Measurements from ENCODE around the gene ATRX. TPM values are rescaled to one million over a fixed set of nuclear protein-coding genes. Genes with fewer than 3 reads are reported as not detected.

The ATRX gene
- total RNA-seq, 1 experiment from 2014 or later: 93.3 TPM

GRCh38 chrX:77786365-77786680, 307 bp upstream of the ATRX start:
- Histone ChIP-seq H3K9me2 (ENCODE audit: insufficient read depth) (no peaks in the 10 kb centered on the region), H3K4me1 (replicated peaks; ENCODE audit: insufficient read depth) (peaks cover 14% of the 10 kb centered on the region), H3K9me3 (ENCODE audit: insufficient read depth, low read depth) (no peaks in the 10 kb centered on the region), H4K20me1 (ENCODE audit: insufficient read depth) (peaks cover 32% of the 10 kb centered on the region), H3F3A (ENCODE audit: insufficient read depth, low read depth) (no peaks in the 10 kb centered on the region), H3K27ac (peak overlapping the region; percentile 91), H3K27me3 (ENCODE audit: insufficient read depth, low read depth) (no peaks in the 10 kb centered on the region), H3K4me2 (peak overlapping the region; percentile 87), H3K79me2 (ENCODE audit: low read depth) (peaks cover 50% of the 10 kb centered on the region), H3K36me3 (ENCODE audit: low read depth) (no peaks in the 10 kb centered on the region), H2AFZ (peak overlapping the region; percentile 90), H3K4me3 (peak overlapping the region; percentile 75)
- ChIA-PET CTCF (no interaction called here), POLR2A (ENCODE audit: unreplicated experiment) (no interaction called here)
- no peak for DNase-seq
- no TSS peak for BruUV-seq (replicated peaks)
- TF ChIP-seq, protein P1, sequence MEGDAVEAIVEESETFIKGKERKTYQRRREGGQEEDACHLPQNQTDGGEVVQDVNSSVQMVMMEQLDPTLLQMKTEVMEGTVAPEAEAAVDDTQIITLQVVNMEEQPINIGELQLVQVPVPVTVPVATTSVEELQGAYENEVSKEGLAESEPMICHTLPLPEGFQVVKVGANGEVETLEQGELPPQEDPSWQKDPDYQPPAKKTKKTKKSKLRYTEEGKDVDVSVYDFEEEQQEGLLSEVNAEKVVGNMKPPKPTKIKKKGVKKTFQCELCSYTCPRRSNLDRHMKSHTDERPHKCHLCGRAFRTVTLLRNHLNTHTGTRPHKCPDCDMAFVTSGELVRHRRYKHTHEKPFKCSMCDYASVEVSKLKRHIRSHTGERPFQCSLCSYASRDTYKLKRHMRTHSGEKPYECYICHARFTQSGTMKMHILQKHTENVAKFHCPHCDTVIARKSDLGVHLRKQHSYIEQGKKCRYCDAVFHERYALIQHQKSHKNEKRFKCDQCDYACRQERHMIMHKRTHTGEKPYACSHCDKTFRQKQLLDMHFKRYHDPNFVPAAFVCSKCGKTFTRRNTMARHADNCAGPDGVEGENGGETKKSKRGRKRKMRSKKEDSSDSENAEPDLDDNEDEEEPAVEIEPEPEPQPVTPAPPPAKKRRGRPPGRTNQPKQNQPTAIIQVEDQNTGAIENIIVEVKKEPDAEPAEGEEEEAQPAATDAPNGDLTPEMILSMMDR (conservative IDR thresholded peaks at IDR 0.05): no peak
- TF ChIP-seq EZH2 (IDR thresholded peaks at IDR 0.05; ENCODE audit: low read depth): no peak
- intact Hi-C loops (cut with micrococcal nuclease; ENCODE audit: unreplicated experiment): no loop called here

DNA sequence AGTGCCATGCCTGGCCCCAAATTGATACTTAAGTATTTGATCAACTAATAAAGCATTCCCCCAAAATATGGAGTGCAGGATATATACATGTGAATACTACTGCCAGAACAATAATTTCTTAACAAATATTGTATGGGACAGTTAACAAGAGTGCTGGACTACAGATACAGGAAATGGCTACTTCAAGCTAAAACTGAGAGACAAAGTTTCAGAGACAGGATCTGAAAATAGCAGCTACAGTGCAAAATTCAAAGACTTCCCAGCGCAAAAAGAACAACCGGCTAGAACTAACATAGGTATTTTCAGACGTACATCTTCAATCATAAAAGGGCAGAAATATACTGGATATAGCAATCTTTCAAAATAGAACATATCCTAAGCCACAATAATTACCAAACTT, 6.3 kb downstream of the ATRX start:
- POLR2A ChIA-PET (ENCODE audit: unreplicated experiment): no interaction called here
- peaks cover 97% of the 10 kb centered on the region for H3K79me2 ChIP-seq (ENCODE audit: low read depth)

DNA sequence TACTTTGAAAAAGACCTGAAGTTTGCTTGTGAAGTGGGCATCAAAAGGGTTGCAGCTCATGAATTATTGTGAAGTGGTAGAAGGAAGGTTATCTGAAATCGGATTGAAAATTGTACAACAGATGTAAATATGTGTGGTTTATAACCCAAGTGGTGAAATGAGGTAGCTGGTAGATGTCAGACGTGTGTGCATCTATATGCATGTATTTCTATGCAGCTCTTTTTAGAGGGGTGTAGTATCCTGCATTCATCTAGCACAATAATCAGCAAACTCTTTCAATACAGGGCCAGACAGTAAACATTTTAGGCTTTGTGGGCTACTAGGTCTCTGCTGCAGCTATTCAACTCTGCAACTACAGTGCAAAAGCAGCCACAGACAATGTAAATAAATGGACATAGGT, 9.4 kb downstream of the ATRX start:
- intact Hi-C loops (cut with micrococcal nuclease; ENCODE audit: unreplicated experiment): no loop called here
- peaks cover 66% of the 10 kb centered on the region for H4K20me1 ChIP-seq (ENCODE audit: insufficient read depth)
- H2AFZ ChIP-seq: no peak overlapping the region
- CTCF ChIA-PET: no interaction called here
- no peak for DNase-seq
- peaks cover 97% of the 10 kb centered on the region for H3K79me2 ChIP-seq (ENCODE audit: low read depth)
- POLR2A ChIA-PET (ENCODE audit: unreplicated experiment): no interaction called here
- no TSS peak for BruUV-seq (replicated peaks)
- no peak for TF ChIP-seq EZH2 (IDR thresholded peaks at IDR 0.05; ENCODE audit: low read depth)
- TF ChIP-seq, protein P1 (conservative IDR thresholded peaks at IDR 0.05): no peak
- H3K4me3 ChIP-seq: no peak overlapping the region
- no peaks in the 10 kb centered on the region for H3K27me3 ChIP-seq (ENCODE audit: insufficient read depth, low read depth)
- no peaks in the 10 kb centered on the region for H3K36me3 ChIP-seq (ENCODE audit: low read depth)
- no peaks in the 10 kb centered on the region for H3F3A ChIP-seq (ENCODE audit: insufficient read depth, low read depth)
- no peaks in the 10 kb centered on the region for H3K4me1 ChIP-seq (replicated peaks; ENCODE audit: insufficient read depth)
- H3K9me2 ChIP-seq (ENCODE audit: insufficient read depth): no peaks in the 10 kb centered on the region
- no peak overlapping the region for H3K4me2 ChIP-seq
- H3K27ac ChIP-seq: no peak overlapping the region
- no peaks in the 10 kb centered on the region for H3K9me3 ChIP-seq (ENCODE audit: insufficient read depth, low read depth)

More for the DNA sequence above, 6.3 kb downstream of the ATRX start:
- H3K9me3 ChIP-seq (ENCODE audit: insufficient read depth, low read depth): no peaks in the 10 kb centered on the region
- no peaks in the 10 kb centered on the region for H3K27me3 ChIP-seq (ENCODE audit: insufficient read depth, low read depth)
- no peak overlapping the region for H3K4me2 ChIP-seq
- H3K4me3 ChIP-seq: no peak overlapping the region
- peaks cover 12% of the 10 kb centered on the region for H3K4me1 ChIP-seq (replicated peaks; ENCODE audit: insufficient read depth)
- H3K9me2 ChIP-seq (ENCODE audit: insufficient read depth): no peaks in the 10 kb centered on the region
- H4K20me1 ChIP-seq (ENCODE audit: insufficient read depth): peaks cover 72% of the 10 kb centered on the region
- BruUV-seq (replicated peaks): no TSS peak
- CTCF ChIA-PET: no interaction called here
- no peak for DNase-seq
- H3K27ac ChIP-seq: no peak overlapping the region
- H3K36me3 ChIP-seq (ENCODE audit: low read depth): no peaks in the 10 kb centered on the region
- no peak for TF ChIP-seq EZH2 (IDR thresholded peaks at IDR 0.05; ENCODE audit: low read depth)
- TF ChIP-seq, protein P1 (conservative IDR thresholded peaks at IDR 0.05): no peak
- no peaks in the 10 kb centered on the region for H3F3A ChIP-seq (ENCODE audit: insufficient read depth, low read depth)
- intact Hi-C loops (cut with micrococcal nuclease; ENCODE audit: unreplicated experiment): no loop called here
- H2AFZ ChIP-seq: no peak overlapping the region
